Neuron (in vitro differentiated cells): Measurements from ENCODE around the gene TUBB4B.

Experiments
- H2AFZ ChIP-seq: one replicate; pipeline ENCODE4 v1.6.1; 2013; ENCODE audit warnings: low read depth, mild to moderate bottlenecking, inconsistent platforms, low read length, moderate library complexity
- H3K27me3 ChIP-seq: one replicate; pipeline ENCODE4 v1.6.1; 2013; ENCODE audit warnings: low read length; ENCODE audit not compliant: insufficient read depth
- H3K36me3 ChIP-seq: one replicate; pipeline ENCODE4 v1.6.1; 2013; ENCODE audit warnings: low read length; ENCODE audit not compliant: insufficient read depth
- H3K4me1 ChIP-seq: one replicate; pipeline ENCODE4 v1.6.1; 2013; ENCODE audit warnings: low read length; ENCODE audit not compliant: insufficient read depth
- H3K4me3 ChIP-seq: 2 replicates; pipeline ENCODE4 v1.5.1; 2013; ENCODE audit warnings: mild to moderate bottlenecking, low read length, moderate library complexity
- H3K9me3 ChIP-seq: one replicate; pipeline ENCODE4 v1.6.1; 2013; ENCODE audit warnings: low read length

The TUBB4B gene

DNA sequence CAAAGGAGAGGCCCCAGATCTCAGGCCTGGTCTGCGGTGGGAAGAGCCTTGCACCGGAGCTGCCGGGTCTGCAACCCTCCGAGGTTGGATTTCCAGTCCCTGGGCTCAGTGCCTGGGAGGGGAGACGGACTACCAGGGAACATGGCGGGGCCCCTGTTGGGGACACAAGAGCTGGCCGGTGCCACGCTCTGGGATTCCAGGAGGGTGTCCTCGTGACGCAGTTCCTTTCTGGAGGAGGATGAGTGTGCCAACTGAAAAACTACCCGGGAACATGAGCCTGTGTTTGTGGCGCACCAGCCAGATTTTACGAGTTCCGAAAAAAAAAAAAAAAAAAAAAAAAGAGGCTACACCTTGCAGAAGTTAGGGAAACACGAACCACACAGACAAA lies 52.0 kb downstream of the TUBB4B start:
- Histone ChIP-seq H3K4me3 (no peak overlapping the region), H3K27me3 (no peaks in the 10 kb centered on the region), H3K9me3 (peaks cover 2% of the 10 kb centered on the region), H3K36me3 (peaks cover 2% of the 10 kb centered on the region), H3K4me1 (peaks cover 20% of the 10 kb centered on the region), H2AFZ (no peak overlapping the region)
